Activated CD4-positive, alpha-beta T cell treated with anti-CD3 and anti-CD28 coated beads, Interleukin-2, amount 50 U/mL, for 16 hours (primary cell): ENCODE measurements around the gene COL28A1.

Experiments
- DNase-seq: peaks from one replicate; pipeline ENCODE4 v3.0.0-alpha.2; 2020

Gene COL28A1

GRCh38 chr7:7557252-7557651, 21.6 kb upstream of the COL28A1 start:
- DNase-seq, result no peak

- no peak for DNase-seq
Observed at GRCh38 chr7:7556852-7557251, 21.2 kb upstream of the COL28A1 start.

GRCh38 chr7:7554649-7555575, 19.2 kb upstream of the COL28A1 start:
- no peak for DNase-seq

- DNase-seq, result no peak
Observed at GRCh38 chr7:7554021-7554432, 18.4 kb upstream of the COL28A1 start.

GRCh38 chr7:7553386-7553785, 17.7 kb upstream of the COL28A1 start:
- DNase-seq, result no peak

- no peak for DNase-seq
Observed at GRCh38 chr7:7552199-7552598, 16.5 kb upstream of the COL28A1 start.

GRCh38 chr7:7550663-7551062, 15.0 kb upstream of the COL28A1 start:
- no peak for DNase-seq

- DNase-seq, result no peak
Observed at GRCh38 chr7:7548407-7548806, 12.7 kb upstream of the COL28A1 start.

GRCh38 chr7:7542251-7542835, 6.7 kb upstream of the COL28A1 start:
- DNase-seq, result no peak

- DNase-seq, result no peak
Observed at GRCh38 chr7:7539711-7540110, 4.0 kb upstream of the COL28A1 start.

GRCh38 chr7:7539152-7539551, 3.5 kb upstream of the COL28A1 start:
- no peak for DNase-seq

- DNase-seq, result no peak
Observed at GRCh38 chr7:7537711-7538110, 2.0 kb upstream of the COL28A1 start.

- no peak for DNase-seq
Observed at GRCh38 chr7:7536396-7537019, 835 bp upstream of the COL28A1 start.

GRCh38 chr7:7533831-7534430, 1.7 kb downstream of the COL28A1 start:
- no peak for DNase-seq

GRCh38 chr7:7529328-7529727, 6.3 kb downstream of the COL28A1 start:
- DNase-seq, result no peak

GRCh38 chr7:7527047-7527446, 8.6 kb downstream of the COL28A1 start:
- no peak for DNase-seq

- no peak for DNase-seq
Observed at GRCh38 chr7:7526006-7526405, 9.7 kb downstream of the COL28A1 start.

- no peak for DNase-seq
Observed at GRCh38 chr7:7524121-7524520, 11.6 kb downstream of the COL28A1 start.

GRCh38 chr7:7522421-7522820, 13.3 kb downstream of the COL28A1 start:
- no peak for DNase-seq

GRCh38 chr7:7521259-7521658, 14.4 kb downstream of the COL28A1 start:
- peak; percentile 1 for DNase-seq

- no peak for DNase-seq
Observed at GRCh38 chr7:7519528-7519927, 16.1 kb downstream of the COL28A1 start.

- DNase-seq, result no peak
Observed at GRCh38 chr7:7519056-7519455, 16.6 kb downstream of the COL28A1 start.

GRCh38 chr7:7517754-7518153, 17.9 kb downstream of the COL28A1 start:
- no peak for DNase-seq

GRCh38 chr7:7516662-7517061, 19.0 kb downstream of the COL28A1 start:
- DNase-seq, result no peak
